Testis (tissue), 2 donors: ENCODE measurements around the gene EXOC8.

Experiments used
- POLR2A ChIP-seq: fragments of 450-650 bp; IDR thresholded peaks from one replicate; pipeline ENCODE4 v1.6.1; 2017; ENCODE audit warnings: antibody characterized with exemption, mild to moderate bottlenecking, moderate library complexity
- TF ChIP-seq, protein P1 (sequence below), 3 experiments: fragments of 450-650 bp in 2 of 3; fragments of 200-600 bp in 1 of 3; sonication (generic) in 1 of 3; IDR thresholded peaks; one replicate each; pipeline ENCODE4 v1.5.1; 2016 to 2019; ENCODE audit warnings: antibody characterized with exemption in 3 of 3, mild to moderate bottlenecking in 2 of 3, moderate library complexity in 1 of 3

DNA sequence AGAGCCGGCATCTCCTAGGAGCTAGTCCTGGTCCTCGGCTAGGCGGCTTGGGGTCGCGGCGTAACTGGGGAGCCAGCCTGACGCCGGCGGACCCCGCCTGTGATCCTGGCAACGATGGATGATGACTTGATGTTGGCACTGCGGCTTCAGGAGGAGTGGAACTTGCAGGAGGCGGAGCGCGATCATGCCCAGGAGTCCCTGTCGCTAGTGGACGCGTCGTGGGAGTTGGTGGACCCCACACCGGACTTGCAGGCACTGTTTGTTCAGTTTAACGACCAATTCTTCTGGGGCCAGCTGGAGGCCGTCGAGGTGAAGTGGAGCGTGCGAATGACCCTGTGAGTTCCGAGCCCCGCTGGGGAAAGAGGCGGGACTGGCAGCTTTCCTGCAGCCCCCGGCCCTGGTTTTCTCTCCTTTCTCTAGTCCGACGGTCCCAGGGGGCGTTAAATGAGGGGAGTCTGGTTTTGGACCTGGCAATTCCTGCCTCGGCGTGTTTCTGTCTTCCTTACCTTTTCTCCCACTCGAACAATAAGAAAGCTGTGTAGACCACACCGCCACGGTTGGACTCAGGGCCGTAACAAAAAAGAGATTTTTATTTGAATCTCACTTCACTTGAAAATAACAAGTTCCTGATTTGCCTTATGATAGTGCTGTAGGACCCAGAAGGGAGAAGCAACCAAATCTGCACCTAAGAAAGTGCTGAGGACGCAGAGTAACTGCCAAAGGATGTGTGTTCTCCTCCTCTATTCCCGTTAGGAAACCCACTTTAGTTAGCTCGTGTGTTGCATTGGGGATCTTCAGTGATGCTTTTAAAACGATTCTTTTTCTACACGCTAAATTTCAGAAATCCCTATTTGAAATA, 847 bp upstream of the EXOC8 start, which contains the start of gene SPRTN:
- TF ChIP-seq, protein P1, sequence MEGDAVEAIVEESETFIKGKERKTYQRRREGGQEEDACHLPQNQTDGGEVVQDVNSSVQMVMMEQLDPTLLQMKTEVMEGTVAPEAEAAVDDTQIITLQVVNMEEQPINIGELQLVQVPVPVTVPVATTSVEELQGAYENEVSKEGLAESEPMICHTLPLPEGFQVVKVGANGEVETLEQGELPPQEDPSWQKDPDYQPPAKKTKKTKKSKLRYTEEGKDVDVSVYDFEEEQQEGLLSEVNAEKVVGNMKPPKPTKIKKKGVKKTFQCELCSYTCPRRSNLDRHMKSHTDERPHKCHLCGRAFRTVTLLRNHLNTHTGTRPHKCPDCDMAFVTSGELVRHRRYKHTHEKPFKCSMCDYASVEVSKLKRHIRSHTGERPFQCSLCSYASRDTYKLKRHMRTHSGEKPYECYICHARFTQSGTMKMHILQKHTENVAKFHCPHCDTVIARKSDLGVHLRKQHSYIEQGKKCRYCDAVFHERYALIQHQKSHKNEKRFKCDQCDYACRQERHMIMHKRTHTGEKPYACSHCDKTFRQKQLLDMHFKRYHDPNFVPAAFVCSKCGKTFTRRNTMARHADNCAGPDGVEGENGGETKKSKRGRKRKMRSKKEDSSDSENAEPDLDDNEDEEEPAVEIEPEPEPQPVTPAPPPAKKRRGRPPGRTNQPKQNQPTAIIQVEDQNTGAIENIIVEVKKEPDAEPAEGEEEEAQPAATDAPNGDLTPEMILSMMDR (IDR thresholded peaks at IDR 0.05): no peak
- TF ChIP-seq POLR2A: no peak
